ENCODE data around the gene VAMP1. TPM values are rescaled to one million over a fixed set of nuclear protein-coding genes. Genes with fewer than 3 reads are reported as not detected.
"Not testable (repeated sequence)": the region's sequence is repeated elsewhere in the genome, so short reads cannot be mapped to it uniquely, and the experiment has no call there.

The VAMP1 gene, protein sequence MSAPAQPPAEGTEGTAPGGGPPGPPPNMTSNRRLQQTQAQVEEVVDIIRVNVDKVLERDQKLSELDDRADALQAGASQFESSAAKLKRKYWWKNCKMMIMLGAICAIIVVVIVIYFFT
- 4.2 TPM for total RNA-seq
- long read RNA-seq, partial matches to known transcripts: 0 of 2 reads
- long read RNA-seq, other reads (novel, unspliced or antisense): 0 of 2 reads

DNA sequence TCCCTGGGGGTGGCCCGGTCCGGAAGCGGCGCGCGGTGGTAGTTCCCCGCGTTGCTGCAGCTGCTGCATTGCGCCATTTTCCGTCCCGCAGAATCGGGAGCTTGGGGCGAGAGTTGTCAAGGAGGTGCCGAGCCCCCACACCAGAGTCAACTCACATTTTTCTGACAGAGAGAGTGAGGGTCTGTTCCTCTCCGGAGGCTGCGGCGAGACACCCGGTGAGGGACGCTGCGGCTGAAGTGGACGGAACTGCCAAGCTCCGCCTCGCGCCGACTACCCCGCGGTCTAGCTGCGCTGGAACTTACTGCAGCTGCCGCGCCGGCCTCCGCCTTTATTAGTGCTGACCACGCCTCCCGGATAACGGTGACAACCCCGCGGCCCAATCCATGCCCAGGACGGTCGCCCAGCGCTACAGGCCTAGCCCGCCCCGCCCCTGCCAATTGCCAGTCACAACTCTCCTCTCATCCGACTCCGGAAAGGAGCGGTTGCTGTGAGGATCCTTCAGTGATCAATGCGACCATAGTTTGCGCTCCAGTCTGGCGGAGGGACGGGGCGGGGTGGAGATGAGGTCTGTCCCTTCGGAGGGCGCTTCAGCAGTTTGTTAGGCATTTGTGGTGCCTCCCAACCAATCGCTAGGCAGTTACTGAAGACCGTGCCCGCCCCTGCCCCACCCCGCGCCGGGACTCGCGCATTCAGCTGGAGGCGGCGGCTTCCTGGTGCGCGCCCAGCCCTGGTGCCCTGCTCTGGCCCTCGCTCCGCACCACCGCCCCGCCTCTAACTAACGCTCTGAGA lies at the start of gene VAMP1:
TSS of gene VAMP1 (minus strand) at position 303 of the 789 bp plus-strand sequence. CDS start at position 157, 146 bp downstream.
- intact Hi-C loops (cut with DNase I): loop anchor here (1.0 to 5.0 kb wide), 5 partner anchors 18 to 147 kb away; partner anchors contain the start of genes MRPL51 and TAPBPL
- DNase-seq (ENCODE audit: missing footprints): peak; percentile 99
- ATAC-seq: peak; percentile 97

DNA sequence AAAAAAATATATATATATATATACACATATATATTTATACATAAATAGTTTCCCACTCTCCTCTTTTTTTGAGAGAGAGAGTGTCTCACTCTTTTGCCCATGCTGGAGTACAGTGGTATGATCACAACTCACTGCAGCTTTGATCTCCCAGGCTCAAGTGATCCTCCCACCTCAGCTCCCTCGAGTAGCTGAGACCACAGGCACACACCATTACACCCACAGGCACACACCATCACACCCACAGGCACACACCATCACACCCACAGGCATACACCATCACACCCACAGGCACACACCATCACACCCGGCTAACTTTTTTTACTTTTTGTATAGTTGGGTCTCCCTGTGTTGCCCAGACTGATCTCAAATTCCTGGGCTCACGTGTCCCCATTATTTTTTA lies 49.7 kb upstream of the VAMP1 start:
- ATAC-seq (no peak), DNase-seq (ENCODE audit: missing footprints) (no peak)
- intact Hi-C loops (cut with DNase I): no loop called here

DNA sequence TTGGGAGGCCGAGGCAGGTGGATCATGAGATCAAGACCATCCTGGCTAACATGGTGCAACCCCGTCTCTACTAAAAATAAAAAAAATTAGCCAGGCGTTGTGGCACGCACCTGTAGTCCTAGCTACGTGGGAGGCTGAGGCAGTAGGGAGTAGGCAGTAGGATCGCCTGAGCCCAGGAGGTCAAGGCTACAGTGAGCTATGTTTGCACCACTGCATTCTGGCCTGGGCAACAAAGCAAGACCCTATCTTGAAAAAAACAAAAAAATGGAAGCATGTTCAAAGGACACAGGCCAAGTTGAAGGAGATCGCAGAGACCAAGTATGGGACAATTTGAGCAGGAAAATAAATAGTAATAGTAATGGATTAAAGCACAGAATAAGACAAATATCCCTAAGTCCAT lies 37.6 kb upstream of the VAMP1 start:
- intact Hi-C loops (cut with DNase I): no loop called here
- DNase-seq (ENCODE audit: missing footprints): no peak
- no peak for ATAC-seq

DNA sequence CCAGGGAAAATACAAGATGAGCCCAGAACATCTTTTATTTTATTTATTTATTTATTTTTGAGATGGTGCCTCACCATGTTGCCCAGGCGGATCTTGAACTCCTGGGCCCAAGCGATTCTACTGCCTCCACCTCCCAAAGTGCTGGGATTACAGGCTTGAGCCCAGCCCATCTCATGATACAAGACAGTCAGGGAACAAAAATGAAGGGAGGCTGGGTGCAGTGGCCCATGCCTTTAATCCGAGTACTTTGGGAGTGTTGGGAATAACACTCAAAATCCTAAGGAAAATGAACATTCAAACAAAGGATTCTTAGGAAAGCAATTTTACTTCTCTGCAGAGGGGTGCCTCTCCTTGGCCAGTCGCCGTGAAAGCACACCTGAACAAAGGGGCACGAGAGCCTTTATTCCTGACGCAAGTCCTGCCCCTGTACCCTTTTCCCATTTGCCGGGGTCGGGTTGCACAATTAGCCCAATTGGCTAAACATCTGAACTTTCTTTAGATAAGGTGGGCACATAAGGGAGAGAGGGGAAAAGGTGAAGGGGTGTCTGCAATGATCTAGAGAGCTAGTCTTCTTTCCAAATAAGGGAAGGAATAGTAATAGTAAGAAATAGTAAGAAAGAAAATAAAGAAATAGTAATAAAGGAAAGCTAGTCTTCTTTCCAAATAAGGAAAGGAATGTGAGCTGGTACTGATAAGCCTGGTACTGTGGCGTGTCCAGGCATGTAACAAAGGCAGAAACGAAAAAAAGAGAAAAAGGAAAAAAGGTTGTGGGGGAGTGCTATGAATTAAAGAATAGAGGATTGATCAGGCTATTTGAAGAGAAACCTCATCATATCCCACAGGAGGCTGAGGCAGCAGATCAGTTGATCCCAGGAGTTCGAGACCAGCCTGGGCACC lies 36.9 kb upstream of the VAMP1 start:
- intact Hi-C loops (cut with DNase I): no loop called here
- no peak for ATAC-seq
- no peak for DNase-seq (ENCODE audit: missing footprints)

DNA sequence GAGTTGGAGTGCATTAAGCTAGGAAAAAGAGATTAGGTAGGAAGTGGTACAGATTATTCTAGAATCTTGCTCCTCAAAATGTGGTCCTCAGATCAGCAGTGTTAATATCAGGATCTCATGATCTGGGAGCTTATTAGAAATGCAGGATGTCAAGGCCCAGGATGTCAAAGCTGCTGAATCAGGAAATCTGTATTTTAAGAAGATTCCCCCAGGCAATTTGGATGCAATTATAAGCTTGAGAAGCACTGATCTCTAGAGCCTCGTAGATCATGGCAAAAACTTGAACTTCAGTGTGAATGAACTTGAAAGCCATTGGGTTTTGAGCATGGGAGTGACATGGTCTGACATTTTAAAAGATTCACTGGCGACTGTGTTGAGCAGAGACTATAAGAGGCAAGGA lies 30.0 kb upstream of the VAMP1 start:
- DNase-seq (ENCODE audit: missing footprints): no peak
- intact Hi-C loops (cut with DNase I): no loop called here
- ATAC-seq: no peak

DNA sequence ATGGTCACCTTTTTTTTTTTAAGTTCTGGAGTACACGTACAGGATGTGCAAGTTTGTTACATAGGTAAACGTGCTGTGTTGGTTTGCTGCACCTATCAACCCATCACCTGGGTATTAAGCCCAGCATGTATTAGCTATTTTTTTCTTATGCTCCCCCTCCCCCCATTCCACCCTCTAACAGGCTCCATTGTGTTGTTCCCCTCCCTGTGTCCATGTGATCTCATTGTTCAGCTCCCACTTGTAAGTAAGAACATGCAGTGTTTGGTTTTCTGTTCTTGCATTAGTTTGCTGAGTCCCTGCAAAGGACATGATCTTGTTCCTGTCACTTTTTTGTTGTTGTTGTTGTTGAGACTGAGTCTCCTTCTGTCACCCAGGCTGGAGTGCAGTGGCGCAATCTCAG lies 26.8 kb upstream of the VAMP1 start:
- intact Hi-C loops (cut with DNase I); DNase-seq (ENCODE audit: missing footprints); ATAC-seq: not testable (repeated sequence)

DNA sequence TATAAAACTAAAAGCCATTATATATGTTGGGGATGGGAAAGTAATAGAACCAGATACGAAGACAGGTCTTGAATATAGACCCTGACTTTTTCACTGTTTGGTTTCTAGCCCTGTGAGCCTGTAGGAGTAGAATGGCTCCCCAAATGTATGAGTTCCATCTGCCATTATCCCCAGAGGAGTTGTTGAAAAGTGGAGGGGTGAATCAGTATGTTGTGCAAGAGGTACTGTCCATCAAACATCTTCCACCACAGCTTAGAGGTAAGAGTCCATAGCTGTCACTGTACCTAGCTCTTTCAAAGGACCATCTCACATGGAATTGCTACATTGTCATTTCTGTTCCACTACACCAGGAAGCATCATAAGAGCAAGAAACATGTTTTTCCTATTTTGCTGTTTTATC lies 24.5 kb upstream of the VAMP1 start:
- intact Hi-C loops (cut with DNase I): no loop called here
- ATAC-seq (no peak), DNase-seq (ENCODE audit: missing footprints) (no peak)

DNA sequence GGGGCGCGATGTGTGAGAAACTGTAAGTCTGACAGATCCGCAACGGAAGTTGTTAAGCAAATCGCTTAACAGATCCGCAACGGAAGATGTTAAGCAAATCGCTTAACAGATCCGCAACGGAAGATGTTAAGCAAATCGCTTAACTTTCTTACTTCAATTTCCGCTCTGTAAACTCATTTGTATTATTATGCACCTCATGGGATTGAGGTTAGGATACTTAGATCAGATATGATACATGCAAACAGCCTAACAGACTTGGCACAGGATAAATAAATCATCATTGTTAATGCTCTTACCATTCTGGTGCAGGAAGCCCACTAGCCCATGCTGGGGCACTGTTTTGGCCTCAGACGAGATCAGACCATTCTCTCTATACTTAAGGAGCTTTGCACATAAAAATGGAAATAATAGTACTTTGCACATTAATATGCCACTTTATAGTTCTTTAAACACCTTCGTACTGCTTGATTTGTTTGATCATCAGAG lies 23.8 kb upstream of the VAMP1 start:
- intact Hi-C loops (cut with DNase I): no loop called here
- DNase-seq (ENCODE audit: missing footprints) (no peak), ATAC-seq (no peak)

DNA sequence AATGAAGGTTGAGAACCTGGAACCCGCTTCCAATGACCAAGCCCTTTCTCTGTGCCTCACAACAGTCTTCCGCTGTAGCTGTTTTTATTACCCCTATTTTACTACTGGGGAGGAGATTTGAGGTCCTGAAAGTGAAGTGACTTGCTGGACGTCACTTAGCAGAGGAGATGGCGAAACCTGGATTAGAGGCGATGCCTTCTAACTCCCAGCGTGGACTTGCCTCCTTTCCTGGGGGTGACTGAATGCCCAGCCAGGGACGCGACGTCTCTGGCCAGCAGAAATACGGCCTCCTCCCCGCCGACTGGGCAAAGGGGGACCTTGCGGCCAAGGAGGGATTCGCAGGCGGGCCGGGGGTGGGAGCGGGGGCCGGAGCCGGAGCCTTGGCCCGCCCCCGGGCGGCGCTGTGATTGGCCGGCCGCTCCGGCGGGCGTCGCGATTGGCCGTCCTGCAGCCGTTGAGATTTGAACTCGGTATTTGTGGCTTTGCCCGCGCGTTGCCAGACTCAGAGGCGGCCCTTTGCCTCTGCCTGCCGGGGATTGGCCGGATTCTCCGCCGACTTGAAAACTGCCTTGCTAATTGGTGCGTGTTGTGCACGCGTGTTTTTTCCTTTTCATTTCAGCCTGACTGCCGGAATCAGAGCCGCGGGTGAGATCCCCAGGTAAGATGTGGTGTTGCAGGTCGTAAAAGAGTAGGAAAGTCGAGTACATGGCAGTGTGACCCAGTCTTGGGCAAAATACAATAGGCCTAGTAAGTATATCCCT lies 23.2 kb upstream of the VAMP1 start, which contains the start of gene NCAPD2:
TSS of gene NCAPD2 (plus strand) at position 606 of the 761 bp plus-strand sequence. CDS start 997 bp downstream, outside the sequence.
- peak; percentile 97 for ATAC-seq
- intact Hi-C loops (cut with DNase I): loop anchor here (1.0 kb wide), 2 partner anchors 23 to 40 kb away; partner anchors contain the start of gene VAMP1
- peak; percentile 98 for DNase-seq (ENCODE audit: missing footprints)

DNA sequence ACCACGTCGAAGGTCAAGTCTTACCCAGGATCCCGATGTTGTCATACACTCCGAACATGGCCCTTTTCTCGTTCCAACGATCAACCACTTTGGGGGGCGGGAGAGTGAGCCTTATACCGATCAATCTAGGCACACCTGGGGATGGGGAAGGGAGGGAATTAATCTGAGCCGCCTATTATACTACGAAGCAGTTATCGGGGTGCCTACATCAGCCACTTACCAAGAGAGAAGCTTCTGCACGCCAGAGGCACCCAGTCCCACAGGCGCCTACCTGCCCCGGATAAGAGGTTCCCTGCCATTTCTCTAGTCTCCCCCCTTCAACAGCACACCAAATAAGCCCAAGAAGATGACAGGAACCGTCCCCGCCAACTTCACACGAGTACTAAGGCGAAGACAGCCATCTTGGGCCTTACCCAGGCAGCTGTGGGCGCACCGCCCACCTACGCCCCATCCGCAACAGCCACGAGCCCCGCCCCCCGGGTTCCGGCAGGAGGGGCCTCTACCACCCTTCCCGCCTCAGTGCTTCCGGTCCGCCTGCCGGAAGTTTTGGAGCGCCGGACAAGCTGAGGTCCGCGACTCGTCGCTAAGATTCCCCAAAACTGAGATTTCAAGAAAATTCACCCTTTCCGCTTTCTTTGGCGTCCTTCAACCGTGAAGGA lies 22.5 kb upstream of the VAMP1 start, which contains the start of gene MRPL51:
TSS of gene MRPL51 (minus strand) at position 425 of the 659 bp plus-strand sequence. CDS start at position 299, 126 bp downstream.
- intact Hi-C loops (cut with DNase I): loop anchor here (1.0 kb wide), 2 partner anchors 23 to 40 kb away; partner anchors contain the start of gene VAMP1
- ATAC-seq: peak; percentile 96

DNA sequence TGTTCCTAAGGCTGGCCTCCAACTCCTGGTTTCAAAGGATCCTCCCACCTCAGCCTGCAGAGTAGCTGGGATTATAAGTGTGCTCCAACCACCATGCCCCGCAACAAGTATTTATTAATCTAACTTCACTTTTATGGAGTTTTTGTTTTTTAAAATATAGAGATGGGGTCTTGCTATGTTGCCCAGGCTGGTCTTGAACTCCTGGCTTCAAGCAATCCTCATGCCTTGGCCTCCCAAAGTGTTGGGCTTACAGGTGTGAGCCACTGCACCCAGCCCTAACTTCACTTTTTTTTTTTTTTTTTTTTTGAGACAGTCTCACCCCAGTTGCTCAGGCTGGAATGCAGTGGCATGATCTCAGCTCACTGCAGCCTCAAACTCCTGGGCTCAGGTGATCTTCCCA lies 20.2 kb upstream of the VAMP1 start:
- ATAC-seq; intact Hi-C loops (cut with DNase I); DNase-seq (ENCODE audit: missing footprints): not testable (repeated sequence)

More for the DNA sequence above, 22.5 kb upstream of the VAMP1 start, which contains the start of gene MRPL51:
- peak; percentile 99 for DNase-seq (ENCODE audit: missing footprints)

DNA sequence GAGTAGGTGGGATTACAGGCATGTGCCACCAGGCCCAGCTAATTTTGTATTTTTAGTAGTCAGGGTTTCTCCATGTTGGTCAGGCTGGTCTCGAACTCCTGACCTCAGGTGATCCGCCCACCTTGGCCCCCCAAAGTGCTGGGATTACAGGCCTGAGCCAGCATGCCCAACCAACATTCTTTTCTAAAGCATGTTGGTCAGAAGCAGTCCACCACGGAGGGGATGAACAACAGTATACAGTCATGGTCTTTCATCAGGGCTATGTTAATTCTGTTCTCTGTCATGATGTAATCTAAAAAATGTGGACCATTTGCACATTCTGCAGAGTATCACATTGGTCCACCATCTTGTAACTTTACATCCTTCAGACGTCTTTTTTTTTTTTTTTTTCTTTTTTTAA lies 19.0 kb upstream of the VAMP1 start:
- intact Hi-C loops (cut with DNase I): no loop called here
- no peak for DNase-seq (ENCODE audit: missing footprints)
- no peak for ATAC-seq

DNA sequence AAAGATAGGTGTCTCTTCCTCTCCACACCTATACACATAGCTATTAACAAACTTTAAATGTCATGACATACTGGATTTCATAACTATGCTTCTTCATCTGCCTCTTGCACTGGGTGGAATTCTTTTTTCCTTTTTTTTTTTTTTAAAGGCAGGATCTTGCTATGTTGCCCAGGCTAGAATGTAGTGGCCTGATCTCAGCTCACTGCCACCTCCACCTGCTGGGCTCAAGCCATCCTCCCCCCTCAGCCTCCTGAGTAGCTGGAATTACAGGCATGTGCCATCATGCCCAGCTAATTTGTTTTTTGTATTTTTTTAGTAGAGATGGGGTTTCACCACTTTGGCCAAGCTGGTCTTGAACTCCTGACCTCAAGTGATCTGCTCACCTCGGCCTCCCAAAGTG lies 17.8 kb upstream of the VAMP1 start:
- intact Hi-C loops (cut with DNase I): no loop called here
- DNase-seq (ENCODE audit: missing footprints) (no peak), ATAC-seq (no peak)

DNA sequence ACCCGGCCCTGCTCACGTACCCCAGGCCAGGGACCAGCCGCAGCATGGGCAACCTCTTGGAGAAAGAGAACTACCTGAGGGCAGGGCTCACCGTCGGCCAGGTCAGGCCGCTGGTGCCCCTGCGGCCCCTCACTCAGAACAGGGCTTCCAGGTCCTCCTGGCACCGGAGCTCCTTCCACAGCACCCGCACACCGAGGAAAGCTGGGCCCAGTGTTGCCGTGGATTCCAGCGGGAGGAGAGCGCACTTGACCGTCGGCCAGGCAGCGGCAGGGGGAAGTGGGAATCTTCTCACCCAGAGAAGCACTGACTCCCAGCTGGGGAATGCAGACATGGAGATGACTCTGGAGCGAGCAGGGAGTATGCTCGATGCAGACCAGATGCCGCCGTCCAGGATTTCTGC lies 7.9 kb upstream of the VAMP1 start:
- no peak for ATAC-seq
- intact Hi-C loops (cut with DNase I): no loop called here
- no peak for DNase-seq (ENCODE audit: missing footprints)

DNA sequence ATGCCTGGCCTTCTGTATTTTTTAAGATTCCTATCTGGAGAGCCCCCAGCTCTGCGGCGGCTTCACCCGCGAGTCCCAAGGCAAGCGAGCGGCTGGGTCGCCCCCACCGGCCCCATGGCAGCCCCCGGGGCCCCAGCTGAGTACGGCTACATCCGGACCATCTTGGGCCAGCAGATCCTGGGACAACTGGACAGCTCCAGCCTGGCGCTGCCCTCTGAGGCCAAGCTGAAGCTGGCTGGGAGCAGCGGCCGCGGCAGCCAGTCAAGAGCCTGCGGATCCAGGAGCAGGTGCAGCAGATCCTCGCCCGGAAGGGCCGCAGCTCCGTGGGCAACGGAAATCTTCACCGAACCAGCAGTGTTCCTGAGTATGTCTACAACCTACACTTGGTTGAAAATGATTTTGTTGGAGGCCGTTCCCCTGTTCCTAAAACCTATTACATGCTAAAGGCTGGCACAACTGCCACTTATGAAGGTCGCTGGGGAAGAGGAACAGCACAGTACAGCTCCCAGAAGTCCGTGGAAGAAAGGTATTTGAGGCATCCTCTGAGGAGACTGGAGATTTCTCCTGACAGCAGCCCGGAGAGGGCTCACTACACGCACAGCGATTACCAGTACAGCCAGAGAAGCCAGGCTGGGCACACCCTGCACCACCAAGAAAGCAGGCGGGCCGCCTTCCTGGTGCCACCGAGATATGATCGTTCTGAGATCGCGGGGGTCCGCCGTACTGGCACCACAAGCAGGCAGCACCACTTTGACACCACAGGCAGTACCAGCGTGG lies 7.3 kb upstream of the VAMP1 start:
- DNase-seq (ENCODE audit: missing footprints); intact Hi-C loops (cut with DNase I): not testable (repeated sequence)
- peak; percentile 42 for ATAC-seq

DNA sequence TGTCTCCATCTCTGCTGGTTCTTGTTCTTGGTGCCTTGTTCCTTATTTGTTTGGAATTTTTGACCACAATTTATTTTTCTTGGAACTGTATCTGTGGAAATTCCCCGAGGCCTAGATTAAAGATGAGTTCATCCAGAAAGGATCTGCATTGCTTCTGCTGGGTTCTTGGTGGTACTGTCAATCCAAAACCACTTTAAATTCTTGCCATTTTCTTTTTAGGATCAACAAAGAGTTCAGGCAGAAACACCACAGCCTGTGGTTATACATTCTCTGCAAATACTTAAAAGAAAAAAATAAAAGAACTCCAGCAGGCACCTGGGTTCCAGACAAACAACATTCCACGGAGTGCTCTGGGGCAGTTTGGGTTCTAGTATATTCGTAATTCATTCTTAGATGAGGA lies 6.0 kb upstream of the VAMP1 start:
- ATAC-seq (no peak), DNase-seq (ENCODE audit: missing footprints) (no peak)
- intact Hi-C loops (cut with DNase I): no loop called here

Data from Right ventricle myocardium inferior (tissue), 1 donor.